H1 (cell line): Measurements from ENCODE around the gene MYF5. TPM values are rescaled to one million over a fixed set of nuclear protein-coding genes. Genes with fewer than 3 reads are reported as not detected.

Source experiments
- ASH2L ChIP-seq: fragments of 200-600, 300-600 bp; sonication (generic); IDR thresholded peaks from one replicate; pipeline ENCODE4 v1.7.1; 2017; ENCODE audit warnings: low read length
- CHD2 ChIP-seq: IDR thresholded peaks from 2 replicates; pipeline ENCODE4 v1.6.1; 2012; ENCODE audit warnings: low read length, improper control_type of control experiment
- EP300 ChIP-seq, 2 experiments: IDR thresholded peaks; 1 replicate in 1 of 2; 2 replicates in 1 of 2; pipeline ENCODE4 v1.6.1; 2011 to 2012; ENCODE audit warnings: low read depth in 2 of 2, low read length in 2 of 2, mild to moderate bottlenecking in 2 of 2, borderline replicate concordance in 1 of 2, inconsistent platforms in 1 of 2, moderate library complexity in 1 of 2
- GABPA ChIP-seq: IDR thresholded peaks from 2 replicates; pipeline ENCODE4 v1.6.1; 2011; ENCODE audit warnings: mild to moderate bottlenecking, low read length, moderate library complexity, borderline replicate concordance; ENCODE audit not compliant: insufficient read depth
- KDM1A ChIP-seq: fragments of 200-600, 300-600 bp; sonication (generic); IDR thresholded peaks from 2 replicates; pipeline ENCODE4 v1.7.1; 2016; ENCODE audit warnings: mild to moderate bottlenecking, low read length, borderline replicate concordance
- POLR2AphosphoS5 ChIP-seq: IDR thresholded peaks from 2 replicates; pipeline ENCODE4 v1.6.1; 2011; ENCODE audit warnings: low read depth, low read length
- RFX5 ChIP-seq: IDR thresholded peaks from 2 replicates; pipeline ENCODE4 v1.6.1; 2011; ENCODE audit warnings: low read depth, low read length, improper control_type of control experiment, borderline replicate concordance
- RXRA ChIP-seq: IDR thresholded peaks from 2 replicates; pipeline ENCODE4 v1.6.1; 2011; ENCODE audit warnings: low read depth, mild to moderate bottlenecking, low read length, moderate library complexity; ENCODE audit not compliant: insufficient read depth
- SP4 ChIP-seq: IDR thresholded peaks from 2 replicates; pipeline ENCODE4 v1.6.1; 2012; ENCODE audit warnings: low read length, inconsistent platforms
- TCF12 ChIP-seq: IDR thresholded peaks from 2 replicates; pipeline ENCODE4 v1.6.1; 2011; ENCODE audit warnings: low read depth, mild to moderate bottlenecking, low read length
- YY1 ChIP-seq: IDR thresholded peaks from 2 replicates; pipeline ENCODE4 v1.6.1; 2011; ENCODE audit warnings: low read depth, mild to moderate bottlenecking, low read length
- ZNF274 ChIP-seq: IDR thresholded peaks from 2 replicates; pipeline ENCODE4 v1.7.0; 2012; ENCODE audit warnings: low read length, borderline replicate concordance; ENCODE audit errors: extremely low read depth
- polyA plus RNA-seq, 7 experiments: library from polyadenylated mRNA; depleted of rRNA in 3 of 7; stranded (reverse) in 5 of 7; unstranded in 2 of 7; fragments of >200 nt in 5 of 7; fragments of 200-250 nt in 2 of 7; gene quantifications; 1 replicate in 5 of 7; 2 replicates in 1 of 7; 4 replicates in 1 of 7; pipeline versions ENCODE4 v1.2.1 to v1.2.3, GENCODE V29; 2011 to 2013; ENCODE audit warnings: missing spikeins in 2 of 7, mixed read lengths in 2 of 7
- total RNA-seq: library from RNA; stranded (reverse); fragmentation: NEBNext Ultra II Directional; extraction: Animal tissue kit (Norgen Biotek cat#: 25700); gene quantifications from 2 replicates; pipeline ENCODE4 v1.2.1, GENCODE V29; 2021
- TF ChIP-seq, protein P1 (sequence below): fragments of 300-600 bp; sonication (generic); IDR thresholded peaks from 2 replicates; pipeline ENCODE4 v1.7.1; 2012; ENCODE audit warnings: low read length, moderate library complexity, mild to moderate bottlenecking, inconsistent platforms; ENCODE audit not compliant: insufficient replicate concordance

The MYF5 gene
- total and polyA plus RNA-seq, 2 of the 8 experiments (the other 6 are each of a cell fraction or from before 2014, with no cell fraction given) = 0.09 TPM; not detected in 1

DNA sequence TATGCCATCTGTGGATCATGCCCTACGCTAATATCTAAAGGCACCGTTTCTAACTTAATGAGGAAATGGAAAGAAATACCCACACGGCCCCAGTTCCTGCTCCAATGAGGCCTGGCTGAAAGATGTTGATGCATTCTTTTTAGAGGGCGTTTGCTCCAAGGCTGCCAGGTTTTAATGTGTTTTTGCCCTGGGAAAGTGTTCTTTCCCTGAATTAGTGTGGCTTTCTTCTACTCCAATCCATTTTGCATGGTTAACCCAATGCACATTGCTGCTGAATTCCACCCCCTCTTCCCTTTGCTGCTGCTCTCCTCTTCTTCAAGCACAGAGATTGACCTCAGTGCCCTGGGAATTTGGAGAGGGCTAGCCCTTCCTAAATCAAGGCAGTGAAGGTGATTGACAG lies 1.1 kb downstream of the MYF5 start (continued):
- TF ChIP-seq, protein P1, sequence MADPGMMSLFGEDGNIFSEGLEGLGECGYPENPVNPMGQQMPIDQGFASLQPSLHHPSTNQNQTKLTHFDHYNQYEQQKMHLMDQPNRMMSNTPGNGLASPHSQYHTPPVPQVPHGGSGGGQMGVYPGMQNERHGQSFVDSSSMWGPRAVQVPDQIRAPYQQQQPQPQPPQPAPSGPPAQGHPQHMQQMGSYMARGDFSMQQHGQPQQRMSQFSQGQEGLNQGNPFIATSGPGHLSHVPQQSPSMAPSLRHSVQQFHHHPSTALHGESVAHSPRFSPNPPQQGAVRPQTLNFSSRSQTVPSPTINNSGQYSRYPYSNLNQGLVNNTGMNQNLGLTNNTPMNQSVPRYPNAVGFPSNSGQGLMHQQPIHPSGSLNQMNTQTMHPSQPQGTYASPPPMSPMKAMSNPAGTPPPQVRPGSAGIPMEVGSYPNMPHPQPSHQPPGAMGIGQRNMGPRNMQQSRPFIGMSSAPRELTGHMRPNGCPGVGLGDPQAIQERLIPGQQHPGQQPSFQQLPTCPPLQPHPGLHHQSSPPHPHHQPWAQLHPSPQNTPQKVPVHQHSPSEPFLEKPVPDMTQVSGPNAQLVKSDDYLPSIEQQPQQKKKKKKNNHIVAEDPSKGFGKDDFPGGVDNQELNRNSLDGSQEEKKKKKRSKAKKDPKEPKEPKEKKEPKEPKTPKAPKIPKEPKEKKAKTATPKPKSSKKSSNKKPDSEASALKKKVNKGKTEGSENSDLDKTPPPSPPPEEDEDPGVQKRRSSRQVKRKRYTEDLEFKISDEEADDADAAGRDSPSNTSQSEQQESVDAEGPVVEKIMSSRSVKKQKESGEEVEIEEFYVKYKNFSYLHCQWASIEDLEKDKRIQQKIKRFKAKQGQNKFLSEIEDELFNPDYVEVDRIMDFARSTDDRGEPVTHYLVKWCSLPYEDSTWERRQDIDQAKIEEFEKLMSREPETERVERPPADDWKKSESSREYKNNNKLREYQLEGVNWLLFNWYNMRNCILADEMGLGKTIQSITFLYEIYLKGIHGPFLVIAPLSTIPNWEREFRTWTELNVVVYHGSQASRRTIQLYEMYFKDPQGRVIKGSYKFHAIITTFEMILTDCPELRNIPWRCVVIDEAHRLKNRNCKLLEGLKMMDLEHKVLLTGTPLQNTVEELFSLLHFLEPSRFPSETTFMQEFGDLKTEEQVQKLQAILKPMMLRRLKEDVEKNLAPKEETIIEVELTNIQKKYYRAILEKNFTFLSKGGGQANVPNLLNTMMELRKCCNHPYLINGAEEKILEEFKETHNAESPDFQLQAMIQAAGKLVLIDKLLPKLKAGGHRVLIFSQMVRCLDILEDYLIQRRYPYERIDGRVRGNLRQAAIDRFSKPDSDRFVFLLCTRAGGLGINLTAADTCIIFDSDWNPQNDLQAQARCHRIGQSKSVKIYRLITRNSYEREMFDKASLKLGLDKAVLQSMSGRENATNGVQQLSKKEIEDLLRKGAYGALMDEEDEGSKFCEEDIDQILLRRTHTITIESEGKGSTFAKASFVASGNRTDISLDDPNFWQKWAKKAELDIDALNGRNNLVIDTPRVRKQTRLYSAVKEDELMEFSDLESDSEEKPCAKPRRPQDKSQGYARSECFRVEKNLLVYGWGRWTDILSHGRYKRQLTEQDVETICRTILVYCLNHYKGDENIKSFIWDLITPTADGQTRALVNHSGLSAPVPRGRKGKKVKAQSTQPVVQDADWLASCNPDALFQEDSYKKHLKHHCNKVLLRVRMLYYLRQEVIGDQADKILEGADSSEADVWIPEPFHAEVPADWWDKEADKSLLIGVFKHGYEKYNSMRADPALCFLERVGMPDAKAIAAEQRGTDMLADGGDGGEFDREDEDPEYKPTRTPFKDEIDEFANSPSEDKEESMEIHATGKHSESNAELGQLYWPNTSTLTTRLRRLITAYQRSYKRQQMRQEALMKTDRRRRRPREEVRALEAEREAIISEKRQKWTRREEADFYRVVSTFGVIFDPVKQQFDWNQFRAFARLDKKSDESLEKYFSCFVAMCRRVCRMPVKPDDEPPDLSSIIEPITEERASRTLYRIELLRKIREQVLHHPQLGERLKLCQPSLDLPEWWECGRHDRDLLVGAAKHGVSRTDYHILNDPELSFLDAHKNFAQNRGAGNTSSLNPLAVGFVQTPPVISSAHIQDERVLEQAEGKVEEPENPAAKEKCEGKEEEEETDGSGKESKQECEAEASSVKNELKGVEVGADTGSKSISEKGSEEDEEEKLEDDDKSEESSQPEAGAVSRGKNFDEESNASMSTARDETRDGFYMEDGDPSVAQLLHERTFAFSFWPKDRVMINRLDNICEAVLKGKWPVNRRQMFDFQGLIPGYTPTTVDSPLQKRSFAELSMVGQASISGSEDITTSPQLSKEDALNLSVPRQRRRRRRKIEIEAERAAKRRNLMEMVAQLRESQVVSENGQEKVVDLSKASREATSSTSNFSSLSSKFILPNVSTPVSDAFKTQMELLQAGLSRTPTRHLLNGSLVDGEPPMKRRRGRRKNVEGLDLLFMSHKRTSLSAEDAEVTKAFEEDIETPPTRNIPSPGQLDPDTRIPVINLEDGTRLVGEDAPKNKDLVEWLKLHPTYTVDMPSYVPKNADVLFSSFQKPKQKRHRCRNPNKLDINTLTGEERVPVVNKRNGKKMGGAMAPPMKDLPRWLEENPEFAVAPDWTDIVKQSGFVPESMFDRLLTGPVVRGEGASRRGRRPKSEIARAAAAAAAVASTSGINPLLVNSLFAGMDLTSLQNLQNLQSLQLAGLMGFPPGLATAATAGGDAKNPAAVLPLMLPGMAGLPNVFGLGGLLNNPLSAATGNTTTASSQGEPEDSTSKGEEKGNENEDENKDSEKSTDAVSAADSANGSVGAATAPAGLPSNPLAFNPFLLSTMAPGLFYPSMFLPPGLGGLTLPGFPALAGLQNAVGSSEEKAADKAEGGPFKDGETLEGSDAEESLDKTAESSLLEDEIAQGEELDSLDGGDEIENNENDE = no peak
- TF ChIP-seq CHD2 (no peak), POLR2AphosphoS5 (no peak), TCF12 (no peak), KDM1A (no peak), EP300 (IDR thresholded peaks at IDR 0.05; ENCODE audit: borderline replicate concordance in 1 of 2, low read depth in 2 of 2, low read length in 2 of 2) (no peak), RFX5 (no peak), YY1 (no peak), ASH2L (no peak), GABPA (no peak), SP4 (no peak), RXRA (no peak), ZNF274 (no peak)
